Dendritic cell treated with granulocyte-macrophage colony-stimulating factor and Interleukin-4, amounts not matched to agents 40 ng/mL and 50 ng/mL, for 4 days (primary cell): Measurements from ENCODE around the gene PTH2R.
"Not testable (repeated sequence)": the region's sequence is repeated elsewhere in the genome, so short reads cannot be mapped to it uniquely, and the experiment has no call there.

Experiments used
- H3K27ac Mint-ChIP-seq: one replicate; pipeline ENCODE4 v1.8.0; 2022; ENCODE audit warnings: mild to moderate bottlenecking, mixed read lengths
- H3K27me3 Mint-ChIP-seq: one replicate; pipeline ENCODE4 v1.8.0; 2022; ENCODE audit warnings: mild to moderate bottlenecking, mixed read lengths
- H3K36me3 Mint-ChIP-seq: one replicate; pipeline ENCODE4 v1.8.0; 2022; ENCODE audit warnings: low read depth, mixed read lengths
- H3K4me1 Mint-ChIP-seq: one replicate; pipeline ENCODE4 v1.8.0; 2022; ENCODE audit warnings: low read depth, mixed read lengths
- H3K4me3 Mint-ChIP-seq: one replicate; pipeline ENCODE4 v1.8.0; 2022; ENCODE audit warnings: mild to moderate bottlenecking, moderate library complexity, mixed read lengths
- H3K9me3 Mint-ChIP-seq: one replicate; pipeline ENCODE4 v1.8.0; 2022; ENCODE audit warnings: mixed read lengths
- intact Hi-C: fragments of 100-400 bp; cut with micrococcal nuclease; formaldehyde crosslinking; loops from one replicate; pipeline ENCODE4 v1.15.0; 2022

The PTH2R gene

DNA sequence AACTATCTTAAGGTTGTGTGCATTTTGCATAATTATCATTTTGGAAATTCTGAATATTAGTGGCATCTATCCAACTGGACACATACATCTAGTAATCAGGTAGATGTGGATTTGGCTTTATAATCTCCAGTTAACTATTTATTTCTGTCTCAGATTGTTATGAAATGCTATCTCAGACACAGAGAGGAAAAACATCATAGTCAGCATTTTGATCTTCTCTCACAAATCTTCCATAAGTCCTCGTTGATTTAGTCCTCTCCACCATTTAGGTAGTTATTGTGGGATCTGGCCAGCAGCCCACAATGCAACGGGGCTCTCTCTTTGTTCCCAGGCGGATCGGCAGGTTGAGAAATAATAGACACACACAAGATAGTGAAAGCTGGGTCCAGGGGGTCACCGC, 75.4 kb downstream of the PTH2R start:
- H3K4me1 Mint-ChIP-seq, result peaks cover 26% of the 10 kb centered on the region
- intact Hi-C loops, H3K9me3 Mint-ChIP-seq, H3K36me3 Mint-ChIP-seq, H3K27me3 Mint-ChIP-seq: not testable (repeated sequence)
- H3K4me3 Mint-ChIP-seq, result peak overlapping the region; percentile 62
- H3K27ac Mint-ChIP-seq, result peak overlapping the region; percentile 91

DNA sequence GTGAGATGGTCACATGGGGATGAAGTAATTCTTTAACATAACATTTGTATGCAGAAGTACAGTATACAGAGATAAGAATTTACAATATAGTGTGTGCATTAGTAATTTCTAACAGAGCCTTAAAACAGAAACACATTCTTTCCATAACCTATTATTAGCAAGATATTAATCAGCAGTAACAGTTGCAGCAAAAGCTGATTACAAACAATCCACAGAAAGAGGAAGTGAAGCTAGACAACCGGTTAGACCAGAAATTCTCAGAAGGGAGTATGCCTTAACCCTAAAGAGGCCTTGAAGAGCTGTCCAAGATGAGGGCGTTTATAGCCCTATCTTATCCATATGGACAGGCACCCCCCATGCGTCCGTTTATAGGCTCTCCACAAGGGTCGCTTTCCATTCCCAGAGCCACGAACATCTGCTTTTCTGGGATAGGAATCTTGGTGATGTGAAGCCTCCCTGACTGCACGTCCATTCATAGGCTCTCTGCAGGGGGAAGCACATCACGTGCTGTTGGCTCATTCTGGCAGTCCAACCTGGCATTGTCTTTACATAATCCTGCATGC, 75.9 kb downstream of the PTH2R start:
- H3K27me3 Mint-ChIP-seq, H3K9me3 Mint-ChIP-seq, intact Hi-C loops, H3K36me3 Mint-ChIP-seq: not testable (repeated sequence)
- Mint-ChIP-seq H3K4me1 (peaks cover 26% of the 10 kb centered on the region), H3K27ac (peak overlapping the region; percentile 91), H3K4me3 (peak overlapping the region; percentile 62)

DNA sequence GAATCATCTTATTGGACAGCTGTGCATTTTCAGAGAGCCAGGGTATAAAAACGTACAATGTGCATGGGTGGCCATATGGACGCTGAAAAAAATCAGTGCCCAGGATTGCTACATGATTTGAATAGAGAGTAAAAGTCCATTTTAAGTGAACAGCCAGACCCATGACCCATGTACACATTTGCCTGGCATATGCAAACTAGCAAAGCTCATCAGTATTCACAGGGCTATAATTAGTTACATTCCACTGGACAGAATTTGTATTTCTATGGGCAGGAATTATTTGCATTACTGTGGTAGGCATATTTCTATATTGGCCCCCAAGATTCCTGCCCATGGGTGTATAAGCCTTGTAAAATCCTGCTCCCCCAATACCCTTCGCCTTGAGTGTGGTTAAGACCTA, 78.8 kb downstream of the PTH2R start:
- intact Hi-C loops, result no loop called here
- Mint-ChIP-seq H3K4me1 (peaks cover 26% of the 10 kb centered on the region), H3K4me3 (no peak overlapping the region), H3K27ac (no peak overlapping the region), H3K27me3 (peaks cover 7% of the 10 kb centered on the region), H3K9me3 (peaks cover 9% of the 10 kb centered on the region), H3K36me3 (no peaks in the 10 kb centered on the region)

DNA sequence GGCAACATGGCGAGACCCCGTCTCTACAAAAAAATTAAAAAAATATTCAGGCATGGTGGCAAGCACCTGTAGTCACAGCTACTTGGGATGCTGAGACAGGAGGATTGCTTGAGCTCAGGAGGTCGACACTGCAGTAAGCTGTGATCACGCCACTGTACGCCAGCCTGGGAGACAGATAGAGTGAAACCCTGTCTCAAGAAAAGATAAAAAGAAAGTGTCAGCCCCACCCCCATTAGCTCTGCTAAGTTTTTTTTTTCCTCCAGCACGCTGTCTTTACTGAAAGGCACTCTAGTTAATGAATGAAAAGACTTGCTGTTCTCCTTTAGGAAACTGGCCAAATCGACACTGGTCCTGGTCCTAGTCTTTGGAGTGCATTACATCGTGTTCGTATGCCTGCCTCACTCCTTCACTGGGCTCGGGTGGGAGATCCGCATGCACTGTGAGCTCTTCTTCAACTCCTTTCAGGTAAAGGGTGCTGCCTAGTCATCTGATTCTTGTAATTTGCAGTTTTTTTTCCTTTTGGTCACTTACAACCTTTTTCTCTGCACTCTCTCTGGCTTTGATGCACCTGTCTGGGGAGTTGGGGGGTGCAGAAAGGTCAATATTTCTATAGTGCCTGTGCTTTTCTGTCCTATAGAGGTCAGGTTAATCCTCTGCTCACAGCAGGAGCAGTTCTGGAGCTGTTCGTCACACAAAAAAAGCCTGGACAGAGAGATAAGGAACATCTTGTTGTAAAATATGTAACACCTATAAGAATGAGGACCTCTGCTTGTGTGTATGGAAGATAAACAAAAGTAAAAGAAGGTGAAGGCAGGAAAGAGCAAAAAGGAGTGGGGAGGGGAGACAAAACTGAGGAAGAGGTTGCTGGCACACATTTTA, 82.3 kb downstream of the PTH2R start:
- intact Hi-C loops, result no loop called here
- H3K9me3 Mint-ChIP-seq, result peaks cover 9% of the 10 kb centered on the region
- H3K27me3 Mint-ChIP-seq, result peaks cover 7% of the 10 kb centered on the region
- no peak overlapping the region for H3K4me3 Mint-ChIP-seq
- no peak overlapping the region for H3K27ac Mint-ChIP-seq
- H3K36me3 Mint-ChIP-seq, result no peaks in the 10 kb centered on the region
- H3K4me1 Mint-ChIP-seq, result peaks cover 21% of the 10 kb centered on the region

DNA sequence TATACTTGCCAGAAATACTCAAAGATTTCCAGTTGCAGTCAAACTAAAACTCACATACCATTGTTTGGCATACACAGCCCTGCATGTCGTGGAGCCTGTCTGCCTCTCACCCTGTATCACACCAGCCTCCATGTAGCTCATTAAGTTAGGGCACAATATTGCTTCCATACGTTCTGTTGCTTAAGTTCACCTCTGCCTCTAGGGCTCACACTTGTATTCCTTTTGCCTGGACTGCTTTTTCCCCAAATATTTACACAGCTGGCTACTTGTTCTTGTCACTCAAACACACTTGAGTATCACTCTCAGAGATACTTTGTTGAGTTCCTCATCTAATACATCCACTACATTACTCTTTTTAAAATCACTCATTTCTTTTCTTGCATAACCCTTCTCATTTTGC, 83.1 kb downstream of the PTH2R start:
- H3K4me3 Mint-ChIP-seq, result no peak overlapping the region
- peaks cover 7% of the 10 kb centered on the region for H3K27me3 Mint-ChIP-seq
- H3K9me3 Mint-ChIP-seq, result peaks cover 9% of the 10 kb centered on the region
- peaks cover 21% of the 10 kb centered on the region for H3K4me1 Mint-ChIP-seq
- H3K36me3 Mint-ChIP-seq, result no peaks in the 10 kb centered on the region
- intact Hi-C loops, result no loop called here
- H3K27ac Mint-ChIP-seq, result no peak overlapping the region

DNA sequence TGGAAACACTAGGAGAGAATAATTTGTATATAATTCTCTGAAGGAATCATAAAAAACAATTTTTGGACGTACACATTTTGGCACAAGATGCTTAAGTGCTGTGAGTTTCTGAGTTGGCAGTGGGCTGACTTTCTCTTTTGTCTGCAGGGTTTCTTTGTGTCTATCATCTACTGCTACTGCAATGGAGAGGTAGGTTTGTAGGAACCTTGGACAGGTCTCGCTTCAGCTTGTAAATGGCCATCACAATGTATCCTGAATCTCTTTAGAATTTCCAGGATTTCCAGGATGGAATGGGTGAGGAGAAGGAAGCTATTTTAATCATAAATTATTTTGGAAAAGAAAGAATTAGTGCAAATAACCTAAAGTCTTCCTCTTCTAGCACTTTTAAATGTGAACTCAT, 83.9 kb downstream of the PTH2R start:
- no peak overlapping the region for H3K4me3 Mint-ChIP-seq
- peaks cover 21% of the 10 kb centered on the region for H3K4me1 Mint-ChIP-seq
- H3K27me3 Mint-ChIP-seq, result peaks cover 7% of the 10 kb centered on the region
- H3K9me3 Mint-ChIP-seq, result peaks cover 9% of the 10 kb centered on the region
- no peak overlapping the region for H3K27ac Mint-ChIP-seq
- intact Hi-C loops, result no loop called here
- no peaks in the 10 kb centered on the region for H3K36me3 Mint-ChIP-seq

DNA sequence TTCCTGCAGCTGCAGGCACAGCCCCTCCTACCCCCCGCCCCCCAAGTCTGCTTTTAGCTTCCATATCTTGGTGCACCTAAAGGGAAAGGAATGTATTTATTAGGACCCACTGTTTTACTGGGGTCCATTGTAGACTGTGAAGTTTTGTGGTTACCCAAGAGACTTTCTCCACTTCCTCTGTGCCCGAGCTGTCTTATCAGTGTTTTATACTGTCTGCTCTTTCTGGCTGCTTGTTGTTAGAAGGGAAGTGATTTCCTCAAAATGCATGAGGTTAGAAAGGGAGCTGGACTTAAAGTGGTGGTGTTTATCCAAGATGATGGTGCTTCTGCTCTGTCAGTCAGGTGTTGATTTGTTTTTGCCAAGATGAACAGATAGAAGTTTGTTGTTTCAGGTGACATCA, 85.0 kb downstream of the PTH2R start:
- peaks cover 9% of the 10 kb centered on the region for H3K9me3 Mint-ChIP-seq
- H3K36me3 Mint-ChIP-seq, result no peaks in the 10 kb centered on the region
- H3K27ac Mint-ChIP-seq, result no peak overlapping the region
- peaks cover 21% of the 10 kb centered on the region for H3K4me1 Mint-ChIP-seq
- H3K27me3 Mint-ChIP-seq, result peaks cover 7% of the 10 kb centered on the region
- no peak overlapping the region for H3K4me3 Mint-ChIP-seq
- intact Hi-C loops, result no loop called here

DNA sequence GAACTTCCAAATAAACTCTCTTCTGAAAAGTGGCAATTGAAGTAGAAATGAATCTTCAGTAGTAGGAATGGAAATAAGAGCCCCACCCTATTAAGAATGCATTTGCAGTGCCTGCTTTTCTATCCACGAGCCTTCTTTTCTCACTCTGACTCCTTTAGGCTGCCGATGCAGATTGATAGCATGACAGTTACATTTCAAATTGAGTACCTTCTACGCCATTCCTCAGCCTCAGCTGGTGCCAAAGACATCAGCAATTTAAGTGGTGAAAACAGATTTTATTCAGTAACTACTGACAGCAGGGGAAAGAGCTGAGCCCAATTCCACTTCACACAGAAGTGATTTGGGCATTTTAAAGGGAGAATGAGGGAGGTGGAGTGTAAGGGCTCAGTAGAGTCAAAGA, 85.5 kb downstream of the PTH2R start:
- Mint-ChIP-seq H3K27me3 (peaks cover 7% of the 10 kb centered on the region), H3K9me3 (peaks cover 7% of the 10 kb centered on the region), H3K27ac (no peak overlapping the region), H3K4me3 (no peak overlapping the region), H3K36me3 (no peaks in the 10 kb centered on the region), H3K4me1 (peaks cover 21% of the 10 kb centered on the region)
- intact Hi-C loops, result no loop called here

DNA sequence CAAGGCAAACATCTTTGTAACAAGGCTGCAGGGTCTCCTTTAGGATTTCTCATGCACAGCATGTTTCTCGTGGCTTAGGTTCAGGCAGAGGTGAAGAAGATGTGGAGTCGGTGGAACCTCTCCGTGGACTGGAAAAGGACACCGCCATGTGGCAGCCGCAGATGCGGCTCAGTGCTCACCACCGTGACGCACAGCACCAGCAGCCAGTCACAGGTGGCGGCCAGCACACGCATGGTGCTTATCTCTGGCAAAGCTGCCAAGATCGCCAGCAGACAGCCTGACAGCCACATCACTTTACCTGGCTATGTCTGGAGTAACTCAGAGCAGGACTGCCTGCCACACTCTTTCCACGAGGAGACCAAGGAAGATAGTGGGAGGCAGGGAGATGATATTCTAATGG, 86.6 kb downstream of the PTH2R start:
- Mint-ChIP-seq H3K4me1 (peaks cover 21% of the 10 kb centered on the region), H3K36me3 (no peaks in the 10 kb centered on the region), H3K27me3 (peaks cover 6% of the 10 kb centered on the region), H3K9me3 (no peaks in the 10 kb centered on the region), H3K4me3 (no peak overlapping the region), H3K27ac (no peak overlapping the region)
- intact Hi-C loops, result no loop called here

DNA sequence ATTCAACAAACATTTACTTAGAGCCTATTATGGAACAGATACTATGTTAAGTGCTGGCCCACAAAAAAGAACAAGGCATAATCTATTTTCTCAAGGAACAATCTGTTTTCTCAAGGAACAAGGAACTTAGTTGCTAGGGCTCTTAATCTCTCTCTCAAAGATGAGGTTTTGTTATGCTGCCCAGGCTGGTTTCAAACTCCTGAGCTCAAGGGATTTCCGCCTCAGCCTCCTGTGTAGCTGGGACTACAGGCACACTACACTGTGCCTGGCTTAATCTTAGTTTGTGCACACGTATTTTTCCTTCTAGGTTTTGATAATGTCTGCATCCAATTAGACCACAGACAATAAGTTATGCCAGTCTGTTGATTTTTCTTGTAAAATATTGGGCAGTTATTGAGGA, 89.5 kb downstream of the PTH2R start:
- intact Hi-C loops, result no loop called here
- Mint-ChIP-seq H3K27ac (no peak overlapping the region), H3K27me3 (peaks cover 2% of the 10 kb centered on the region), H3K4me1 (peaks cover 10% of the 10 kb centered on the region), H3K4me3 (no peak overlapping the region), H3K9me3 (no peaks in the 10 kb centered on the region), H3K36me3 (no peaks in the 10 kb centered on the region)

DNA sequence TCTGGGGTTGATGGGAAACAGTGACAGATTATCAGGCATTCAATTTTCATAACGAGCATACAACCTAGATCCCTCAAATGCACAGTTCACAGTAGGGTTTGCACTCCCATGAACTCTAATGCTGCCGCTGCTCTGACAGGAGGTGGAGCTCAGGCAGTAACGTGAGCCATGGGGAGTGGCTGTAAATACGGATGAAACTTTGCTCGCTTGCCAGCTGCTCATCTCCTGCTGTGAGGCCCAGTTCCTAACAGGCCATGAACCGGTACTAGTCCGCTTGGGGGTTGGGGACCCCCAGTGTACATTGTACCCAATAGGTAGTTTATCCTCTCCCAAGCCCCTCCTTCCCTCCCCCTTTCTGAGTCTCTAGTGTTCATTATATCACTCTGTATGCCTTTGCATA, 94.6 kb downstream of the PTH2R start:
- peaks cover 3% of the 10 kb centered on the region for H3K27me3 Mint-ChIP-seq

DNA sequence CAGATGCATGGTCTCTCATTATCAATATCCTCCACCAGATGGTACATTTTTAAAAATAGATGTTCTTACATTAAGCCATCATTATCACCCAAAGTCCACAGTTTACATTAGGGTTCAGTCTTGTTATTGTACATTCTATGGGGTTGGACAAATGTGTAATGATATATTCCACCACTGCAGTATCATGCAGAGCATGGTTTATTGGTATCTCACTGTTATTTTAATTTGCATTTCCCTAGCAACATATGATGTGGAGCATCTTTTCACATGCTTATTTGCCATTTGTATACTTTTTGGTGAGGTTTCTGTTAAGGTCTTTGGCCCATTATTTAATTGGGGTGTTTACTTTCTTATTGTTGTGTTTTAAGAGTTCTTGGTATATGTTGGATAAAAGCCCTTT, 95.7 kb downstream of the PTH2R start:
- peaks cover 9% of the 10 kb centered on the region for H3K9me3 Mint-ChIP-seq
- intact Hi-C loops, result no loop called here
- H3K4me1 Mint-ChIP-seq, result no peaks in the 10 kb centered on the region
- H3K27me3 Mint-ChIP-seq, result peaks cover 3% of the 10 kb centered on the region
- no peak overlapping the region for H3K4me3 Mint-ChIP-seq
- no peaks in the 10 kb centered on the region for H3K36me3 Mint-ChIP-seq
- no peak overlapping the region for H3K27ac Mint-ChIP-seq

More for the DNA sequence above, 94.6 kb downstream of the PTH2R start:
- Mint-ChIP-seq H3K9me3 (no peaks in the 10 kb centered on the region), H3K4me3 (no peak overlapping the region), H3K27ac (no peak overlapping the region), H3K4me1 (no peaks in the 10 kb centered on the region), H3K36me3 (no peaks in the 10 kb centered on the region)
- intact Hi-C loops, result no loop called here

DNA sequence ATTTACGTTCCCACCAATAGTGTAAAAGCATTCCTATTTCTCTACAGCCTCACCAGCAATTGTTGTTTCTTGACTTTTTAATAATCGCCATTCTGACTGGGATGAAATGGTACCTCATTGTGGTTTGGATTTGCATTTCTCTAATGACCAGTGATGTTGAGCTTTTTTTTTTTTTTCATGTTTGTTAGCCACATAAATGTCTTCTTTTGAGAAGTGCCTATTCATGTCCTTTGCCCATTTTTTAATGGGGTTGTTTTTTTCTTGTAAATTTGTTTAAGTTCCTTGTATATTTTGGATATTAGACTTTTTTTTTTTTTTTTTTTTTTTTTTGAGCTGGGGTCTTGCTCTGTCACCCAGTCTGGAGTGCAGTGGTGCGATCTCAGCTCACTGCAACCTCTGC, 98.8 kb downstream of the PTH2R start:
- H3K4me3 Mint-ChIP-seq, H3K36me3 Mint-ChIP-seq, intact Hi-C loops, H3K27me3 Mint-ChIP-seq, H3K27ac Mint-ChIP-seq, H3K4me1 Mint-ChIP-seq: not testable (repeated sequence)
- peaks cover 13% of the 10 kb centered on the region for H3K9me3 Mint-ChIP-seq

DNA sequence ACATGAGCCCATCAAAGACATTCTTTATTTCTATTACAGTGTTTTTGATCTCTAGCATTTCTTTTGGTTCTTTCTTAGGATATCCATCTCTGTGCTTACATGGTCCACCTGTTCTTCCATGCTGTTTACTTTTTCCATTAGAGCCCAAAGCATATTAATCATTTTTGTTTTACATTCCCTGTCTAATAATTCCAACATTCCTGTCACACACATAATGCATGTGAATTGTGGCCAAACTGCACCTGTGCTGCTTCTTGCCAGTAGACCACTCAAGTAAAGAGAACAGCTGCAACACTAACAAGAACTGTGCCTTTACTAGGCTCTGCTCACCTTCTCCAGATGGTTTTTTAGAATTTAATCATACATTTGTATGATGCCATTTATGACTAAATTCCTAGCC, 103.0 kb downstream of the PTH2R start:
- intact Hi-C loops, result no loop called here
- Mint-ChIP-seq H3K4me3 (no peak overlapping the region), H3K27me3 (peaks cover 1% of the 10 kb centered on the region), H3K36me3 (no peaks in the 10 kb centered on the region), H3K4me1 (no peaks in the 10 kb centered on the region), H3K27ac (no peak overlapping the region), H3K9me3 (peaks cover 13% of the 10 kb centered on the region)

DNA sequence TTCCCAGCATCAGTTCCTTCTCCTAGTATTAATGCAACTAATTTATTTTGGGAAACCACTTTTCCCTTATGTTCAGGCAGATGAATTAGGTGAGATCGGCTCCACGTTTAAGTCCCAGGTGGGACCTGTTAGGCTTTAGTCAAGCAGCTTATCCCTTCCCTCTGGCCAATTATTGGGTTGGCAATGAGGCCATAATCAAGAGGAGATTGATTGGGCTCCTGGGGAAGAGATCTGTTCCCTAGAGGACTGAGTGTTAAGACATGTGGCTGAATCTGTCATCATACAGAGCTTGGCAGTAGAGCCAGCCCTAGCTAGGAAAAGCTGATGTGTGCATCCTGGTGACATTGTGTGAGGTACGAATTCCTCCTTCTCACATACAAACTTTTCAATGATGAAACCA, 104.4 kb downstream of the PTH2R start:
- Mint-ChIP-seq H3K36me3 (no peaks in the 10 kb centered on the region), H3K9me3 (peaks cover 23% of the 10 kb centered on the region)
- intact Hi-C loops, result no loop called here

More for the DNA sequence above, 104.4 kb downstream of the PTH2R start:
- Mint-ChIP-seq H3K4me1 (no peaks in the 10 kb centered on the region), H3K27me3 (peaks cover 1% of the 10 kb centered on the region), H3K4me3 (no peak overlapping the region), H3K27ac (no peak overlapping the region)
